ENCODE measurements around the gene HBG1.
"Not testable (repeated sequence)": the region's sequence is repeated elsewhere in the genome, so short reads cannot be mapped to it uniquely, and the experiment has no call there.

Gene HBG1

DNA sequence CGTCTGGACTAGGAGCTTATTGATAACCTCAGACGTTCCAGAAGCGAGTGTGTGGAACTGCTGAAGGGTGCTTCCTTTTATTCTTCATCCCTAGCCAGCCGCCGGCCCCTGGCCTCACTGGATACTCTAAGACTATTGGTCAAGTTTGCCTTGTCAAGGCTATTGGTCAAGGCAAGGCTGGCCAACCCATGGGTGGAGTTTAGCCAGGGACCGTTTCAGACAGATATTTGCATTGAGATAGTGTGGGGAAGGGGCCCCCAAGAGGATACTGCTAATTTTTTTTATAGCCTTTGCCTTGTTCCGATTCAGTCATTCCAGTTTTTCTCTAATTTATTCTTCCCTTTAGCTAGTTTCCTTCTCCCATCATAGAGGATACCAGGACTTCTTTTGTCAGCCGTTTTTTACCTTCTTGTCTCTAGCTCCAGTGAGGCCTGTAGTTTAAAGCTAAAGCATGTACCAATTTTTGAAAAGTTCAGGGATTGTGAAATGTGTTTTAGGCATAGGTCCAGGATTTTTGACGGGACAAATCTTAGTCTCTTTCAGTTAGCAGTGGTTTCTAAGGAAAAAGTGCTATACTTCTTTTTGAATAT is at the start of gene HBG1:
TSS of gene HBG1 (minus strand) at position 51 of the 590 bp plus-strand sequence. CDS start 53 bp downstream, outside the sequence.
- not testable (repeated sequence) for DNase-seq (ENCODE audit: low read depth, low spot score)

DNA sequence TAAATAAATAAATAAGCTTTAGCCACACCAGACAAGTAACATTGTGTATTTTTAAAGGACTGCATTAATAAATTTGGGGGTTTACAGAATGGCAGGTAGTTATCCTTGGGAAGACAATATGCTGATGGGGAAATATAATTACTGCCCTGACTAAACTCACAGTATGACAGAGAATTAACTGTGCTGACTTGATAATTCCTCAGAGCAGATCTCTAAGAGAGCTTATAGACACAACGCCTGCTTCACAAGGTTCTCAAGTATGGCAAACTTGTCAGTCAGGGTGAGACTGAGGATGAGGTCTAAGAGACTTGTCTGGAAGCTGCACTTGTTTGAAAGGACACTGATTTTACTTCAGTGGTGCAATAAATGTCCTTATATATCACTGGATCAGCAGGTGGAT is 48.8 kb upstream of the HBG1 start:
- DNase-seq (ENCODE audit: low read depth, low spot score): no peak

DNA sequence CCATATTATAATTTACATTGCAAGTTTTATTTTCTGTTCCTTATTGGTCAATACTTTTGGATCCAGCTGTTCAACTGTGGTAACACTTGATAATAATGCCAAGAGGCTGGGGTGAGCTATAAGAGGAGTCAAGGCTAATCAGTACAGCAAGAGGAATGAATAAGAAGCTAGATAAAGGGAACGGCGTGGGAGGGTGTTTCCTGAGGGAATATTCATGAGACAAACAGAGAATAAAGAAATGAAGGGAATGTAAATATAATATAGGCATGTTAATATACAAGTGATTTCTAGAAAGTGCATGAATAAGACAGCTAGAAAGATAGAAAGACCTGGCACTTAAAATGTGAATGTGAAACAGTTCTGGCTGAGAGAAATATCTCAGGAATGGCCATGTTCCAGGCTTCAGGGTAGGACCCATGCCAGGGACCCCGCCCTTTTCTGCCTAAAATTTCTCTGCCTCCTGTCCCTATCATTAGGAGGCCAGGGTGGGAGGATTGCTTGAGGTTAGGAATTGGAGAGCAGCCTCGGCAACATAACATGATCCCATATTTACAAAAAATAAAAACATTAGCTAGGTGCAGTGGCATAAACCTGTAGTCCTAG is 48.2 kb upstream of the HBG1 start:
- DNase-seq (ENCODE audit: low read depth, low spot score): no peak

DNA sequence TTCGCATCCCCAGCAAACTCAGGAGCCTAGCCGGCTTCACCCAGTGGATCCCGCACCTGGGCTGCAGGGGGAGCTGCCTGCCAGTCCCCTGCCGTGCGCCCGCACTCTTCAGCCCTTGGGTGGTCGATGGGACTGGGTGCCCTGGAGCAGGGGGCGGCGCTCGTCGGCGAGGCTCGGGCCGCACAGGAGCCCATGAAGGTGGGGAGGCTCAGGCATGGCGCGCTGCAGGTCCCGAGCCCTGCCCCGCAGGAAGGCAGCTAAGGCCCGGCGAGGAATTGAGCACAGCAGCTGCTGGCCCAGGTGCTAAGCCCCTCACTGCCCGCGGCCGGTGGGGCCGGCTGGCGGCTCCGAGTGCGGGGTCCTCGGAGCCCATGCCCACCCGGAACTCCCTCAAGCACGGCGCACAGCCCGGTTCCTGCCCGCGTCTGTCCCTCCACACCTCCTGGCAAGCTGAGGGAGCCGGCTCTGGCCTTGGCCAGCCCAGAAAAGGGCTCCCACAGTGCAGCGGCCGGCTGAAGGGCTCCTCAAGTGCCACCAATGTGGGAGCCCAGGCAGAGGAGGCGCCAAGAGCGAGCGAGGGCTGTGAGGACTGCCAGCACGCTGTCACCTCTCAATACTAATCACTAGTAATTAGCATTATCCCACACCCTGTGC is 44.8 kb upstream of the HBG1 start:
- not testable (repeated sequence) for DNase-seq (ENCODE audit: low read depth, low spot score)

DNA sequence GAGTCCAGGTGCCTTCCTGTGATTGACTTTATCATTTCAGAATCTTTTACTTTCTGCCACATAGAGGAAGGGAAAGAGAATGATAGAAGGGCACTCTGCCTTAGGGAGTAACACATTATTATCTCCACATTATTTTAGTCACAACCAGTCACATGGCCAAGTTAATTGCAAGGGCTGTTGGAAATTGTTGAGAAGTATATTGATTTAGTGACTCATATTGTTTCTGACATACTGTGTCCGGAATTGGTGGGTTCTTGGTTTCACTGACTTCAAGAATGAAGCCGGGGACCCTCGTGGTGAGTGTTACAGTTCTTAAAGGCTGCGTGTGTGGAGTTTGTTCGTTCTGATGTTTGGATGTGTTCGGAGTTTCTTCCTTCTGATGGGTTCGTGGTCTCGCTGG is 43.4 kb upstream of the HBG1 start:
- no peak for DNase-seq (ENCODE audit: low read depth, low spot score)

DNA sequence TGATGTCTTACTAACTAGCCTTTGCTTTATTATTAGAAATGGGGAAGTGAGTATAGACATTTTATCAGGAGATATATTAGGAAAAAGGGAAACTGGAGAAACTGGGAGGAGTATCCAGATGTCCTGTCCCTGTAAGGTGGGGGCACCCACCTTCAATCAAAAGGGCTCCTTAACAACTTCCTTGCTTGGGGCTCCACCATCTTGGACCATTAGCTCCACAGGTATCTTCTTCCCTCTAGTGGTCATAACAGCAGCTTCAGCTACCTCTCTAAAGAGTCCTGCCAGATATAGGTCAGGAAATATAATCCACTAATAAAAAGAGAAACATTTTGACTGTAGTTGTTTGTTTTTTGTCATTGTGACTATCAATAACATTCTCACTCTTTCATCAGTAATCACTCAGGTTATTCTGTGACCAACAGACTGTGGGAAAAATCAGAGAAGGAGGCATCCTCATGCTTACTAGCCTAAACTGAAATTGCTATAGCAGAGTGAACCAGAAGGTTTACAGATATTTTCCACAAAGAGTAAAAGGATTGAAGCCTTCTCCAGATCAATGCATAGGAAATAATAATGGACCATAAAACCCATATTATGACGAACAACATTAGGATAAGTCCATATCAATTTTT is 41.7 kb upstream of the HBG1 start:
- DNase-seq (ENCODE audit: low read depth, low spot score): peak; percentile 18

DNA sequence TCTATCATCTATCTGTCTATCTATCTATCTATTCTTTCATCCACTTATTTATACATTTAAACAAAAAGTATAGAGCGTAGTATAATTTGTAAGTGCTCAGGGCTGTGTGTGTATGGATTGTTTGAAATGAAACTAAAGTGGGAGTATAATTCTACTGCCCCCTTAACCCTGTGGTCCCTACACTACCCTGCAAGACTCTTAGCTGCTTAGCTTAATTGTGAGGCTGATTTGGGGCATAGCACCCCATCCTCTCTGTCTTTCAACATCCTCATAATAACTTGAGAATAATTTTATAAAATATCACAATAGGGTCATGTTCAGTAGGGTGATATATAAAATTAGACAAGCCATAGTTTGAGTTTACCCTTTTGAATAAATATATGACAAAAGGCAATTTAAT is 40.4 kb upstream of the HBG1 start:
- no peak for DNase-seq (ENCODE audit: low read depth, low spot score)

DNA sequence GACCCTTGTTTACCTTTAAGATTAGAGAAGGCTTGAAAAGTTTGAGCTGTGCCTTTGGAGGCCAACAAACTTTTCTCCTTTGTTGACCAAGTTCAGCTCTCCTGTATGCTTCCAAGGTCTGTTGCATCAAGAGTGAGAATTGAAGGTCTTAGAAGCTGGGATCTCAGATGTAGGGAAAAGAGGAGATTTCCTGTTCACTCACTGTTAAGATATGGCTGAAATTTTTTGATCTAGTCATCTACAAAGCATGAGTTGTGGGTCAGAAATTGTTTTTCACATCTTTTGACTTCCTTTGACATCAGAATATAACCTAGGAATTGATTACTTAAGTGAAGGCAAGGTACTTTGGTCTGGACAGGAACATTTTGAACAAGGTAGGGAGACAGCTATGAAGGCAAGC is 40.0 kb upstream of the HBG1 start:
- DNase-seq (ENCODE audit: low read depth, low spot score): no peak

DNA sequence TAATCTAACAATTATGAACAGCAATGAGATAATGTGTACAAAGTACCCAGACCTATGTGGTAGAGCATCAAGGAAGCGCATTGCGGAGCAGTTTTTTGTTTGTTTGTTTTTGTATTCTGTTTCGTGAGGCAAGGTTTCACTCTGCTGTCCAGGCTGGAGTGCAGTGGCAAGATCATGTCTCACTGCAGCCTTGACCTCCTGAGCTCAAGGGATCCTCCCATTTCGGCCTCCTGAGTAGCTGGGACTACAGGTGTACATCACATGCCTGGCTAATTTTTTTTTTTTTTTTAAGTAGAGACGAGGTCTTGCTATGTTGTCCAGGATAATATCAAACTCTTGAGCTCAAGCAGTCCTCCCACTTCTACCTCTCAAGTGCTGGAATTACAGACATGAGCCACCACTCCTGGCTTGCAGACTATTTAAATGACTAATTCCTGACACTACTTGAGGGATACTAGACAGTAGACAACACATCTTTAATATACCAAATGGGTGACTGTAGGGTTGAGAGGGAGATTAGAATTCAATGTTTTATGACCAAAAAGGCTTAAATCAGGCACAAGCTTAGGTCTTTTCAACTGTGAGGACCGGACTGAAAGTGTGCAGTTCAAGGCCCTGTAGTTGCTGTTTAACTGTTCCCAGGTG is 39.4 kb upstream of the HBG1 start:
- no peak for DNase-seq (ENCODE audit: low read depth, low spot score)

DNA sequence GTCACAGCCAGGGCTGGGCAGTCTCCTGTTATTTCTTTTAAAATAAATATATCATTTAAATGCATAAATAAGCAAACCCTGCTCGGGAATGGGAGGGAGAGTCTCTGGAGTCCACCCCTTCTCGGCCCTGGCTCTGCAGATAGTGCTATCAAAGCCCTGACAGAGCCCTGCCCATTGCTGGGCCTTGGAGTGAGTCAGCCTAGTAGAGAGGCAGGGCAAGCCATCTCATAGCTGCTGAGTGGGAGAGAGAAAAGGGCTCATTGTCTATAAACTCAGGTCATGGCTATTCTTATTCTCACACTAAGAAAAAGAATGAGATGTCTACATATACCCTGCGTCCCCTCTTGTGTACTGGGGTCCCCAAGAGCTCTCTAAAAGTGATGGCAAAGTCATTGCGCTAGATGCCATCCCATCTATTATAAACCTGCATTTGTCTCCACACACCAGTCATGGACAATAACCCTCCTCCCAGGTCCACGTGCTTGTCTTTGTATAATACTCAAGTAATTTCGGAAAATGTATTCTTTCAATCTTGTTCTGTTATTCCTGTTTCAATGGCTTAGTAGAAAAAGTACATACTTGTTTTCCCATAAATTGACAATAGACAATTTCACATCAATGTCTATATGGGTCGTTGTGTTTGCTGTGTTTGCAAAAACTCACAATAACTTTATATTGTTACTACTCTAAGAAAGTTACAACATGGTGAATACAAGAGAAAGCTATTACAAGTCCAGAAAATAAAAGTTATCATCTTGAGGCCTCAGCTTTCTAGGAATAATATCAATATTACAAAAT is 38.6 kb upstream of the HBG1 start:
- DNase-seq (ENCODE audit: low read depth, low spot score): no peak

DNA sequence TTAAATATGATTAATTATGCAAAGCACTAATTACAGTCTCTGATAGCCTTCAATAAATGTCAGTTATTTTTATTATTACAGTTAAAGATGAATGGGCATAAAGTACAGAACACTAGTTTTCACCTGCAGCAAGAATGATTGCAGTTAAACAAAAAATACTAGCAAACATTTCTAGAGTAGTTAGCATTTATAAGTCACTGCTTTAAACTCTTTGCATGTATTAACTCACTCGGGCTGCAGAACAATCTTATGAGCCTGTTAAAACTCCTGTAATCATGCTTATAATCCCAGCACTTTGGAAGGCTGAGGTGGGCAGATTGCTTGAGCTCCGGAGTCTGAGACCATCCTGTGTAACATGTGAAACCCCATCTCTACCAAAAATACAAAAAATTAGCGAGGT is 37.2 kb upstream of the HBG1 start:
- DNase-seq (ENCODE audit: low read depth, low spot score): no peak

DNA sequence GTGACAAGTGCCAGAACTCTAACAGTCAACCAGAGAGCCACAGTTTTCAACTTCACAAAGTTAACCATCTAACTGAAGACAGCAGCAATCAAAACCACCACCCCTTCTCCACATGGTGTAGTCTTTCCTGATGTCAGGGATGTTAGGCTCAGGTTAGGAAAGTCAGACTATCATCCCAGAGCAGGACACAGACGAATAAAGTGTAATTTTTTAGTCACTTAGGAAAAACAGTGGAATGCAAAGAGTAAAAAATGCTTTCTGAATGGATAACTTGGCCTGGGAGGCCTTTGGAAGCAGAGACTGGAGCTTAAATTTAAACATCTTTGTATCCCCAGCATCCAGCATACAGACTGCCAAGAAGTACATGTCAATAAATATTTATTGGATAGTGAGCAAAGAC is 36.7 kb upstream of the HBG1 start:
- no peak for DNase-seq (ENCODE audit: low read depth, low spot score)

DNA sequence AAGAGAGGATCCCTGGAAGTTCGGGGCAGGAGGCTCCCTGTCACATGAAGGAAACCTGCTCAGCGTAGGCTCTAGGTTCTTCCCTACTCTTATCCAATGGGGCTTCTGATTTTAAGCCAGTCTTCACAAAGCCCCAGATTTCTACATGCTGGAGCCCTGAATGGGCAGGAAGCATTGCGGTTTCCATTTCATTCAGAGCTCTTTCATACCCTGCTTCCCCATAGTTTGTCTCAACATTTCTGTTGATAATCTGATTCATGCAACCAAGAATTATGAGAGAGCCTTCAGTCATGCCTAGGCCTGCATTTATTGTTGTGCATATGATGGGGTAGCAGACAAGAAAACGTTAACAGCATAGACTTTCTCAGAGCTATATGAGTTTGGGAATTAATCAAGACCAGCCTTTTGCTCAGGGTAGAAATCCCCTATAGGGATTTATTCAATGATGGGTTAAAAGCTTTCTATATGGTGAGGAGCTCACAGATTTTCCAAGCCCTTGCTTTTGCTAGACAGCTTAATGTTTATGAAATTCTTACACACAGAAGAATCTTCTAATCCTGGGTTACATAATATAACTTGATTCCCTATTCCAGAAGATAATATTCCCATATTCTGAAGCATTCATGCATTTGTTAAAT is 36.2 kb upstream of the HBG1 start:
- DNase-seq (ENCODE audit: low read depth, low spot score): no peak

DNA sequence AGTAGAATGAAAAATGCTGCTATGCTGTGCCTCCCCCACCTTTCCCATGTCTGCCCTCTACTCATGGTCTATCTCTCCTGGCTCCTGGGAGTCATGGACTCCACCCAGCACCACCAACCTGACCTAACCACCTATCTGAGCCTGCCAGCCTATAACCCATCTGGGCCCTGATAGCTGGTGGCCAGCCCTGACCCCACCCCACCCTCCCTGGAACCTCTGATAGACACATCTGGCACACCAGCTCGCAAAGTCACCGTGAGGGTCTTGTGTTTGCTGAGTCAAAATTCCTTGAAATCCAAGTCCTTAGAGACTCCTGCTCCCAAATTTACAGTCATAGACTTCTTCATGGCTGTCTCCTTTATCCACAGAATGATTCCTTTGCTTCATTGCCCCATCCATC is 35.0 kb upstream of the HBG1 start:
- DNase-seq (ENCODE audit: low read depth, low spot score): no peak

DNA sequence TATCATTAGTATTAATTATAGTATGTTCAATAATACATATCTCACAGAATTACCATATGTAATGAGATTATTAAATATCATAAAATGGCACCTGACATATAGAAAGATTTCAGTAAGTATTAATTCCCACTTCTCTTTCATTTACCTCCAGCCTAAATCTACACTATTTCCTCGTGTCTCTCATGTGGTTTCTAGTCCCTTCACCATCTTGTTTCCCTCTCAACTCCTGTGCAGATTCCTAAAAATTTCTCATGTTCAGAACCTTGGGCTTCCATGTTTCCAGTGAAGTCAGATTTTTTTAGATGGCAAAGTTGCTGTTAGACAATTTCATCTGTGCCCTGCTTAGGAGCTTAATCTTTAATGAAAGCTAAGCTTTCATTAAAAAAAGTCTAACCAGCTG is 34.2 kb upstream of the HBG1 start:
- DNase-seq (ENCODE audit: low read depth, low spot score): no peak

DNA sequence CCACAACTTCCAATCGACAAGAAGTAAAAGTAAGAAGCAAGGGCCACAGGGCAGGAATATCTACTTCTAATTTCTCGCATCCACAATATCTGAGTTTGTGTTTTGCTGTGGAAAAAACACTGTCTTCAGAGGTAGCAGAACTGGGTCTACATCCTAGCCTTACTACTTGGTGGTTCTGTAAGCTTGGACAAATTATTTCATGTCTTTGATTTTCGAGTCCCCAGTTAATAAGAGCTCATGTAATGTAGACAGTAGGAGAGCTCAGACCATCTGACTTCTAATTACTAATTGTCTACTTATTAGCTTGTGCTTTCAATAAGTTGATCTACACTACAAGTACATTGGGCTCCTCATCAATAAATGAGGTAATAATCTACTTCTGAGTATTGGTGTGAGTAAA is 33.4 kb upstream of the HBG1 start:
- DNase-seq (ENCODE audit: low read depth, low spot score): no peak

DNA sequence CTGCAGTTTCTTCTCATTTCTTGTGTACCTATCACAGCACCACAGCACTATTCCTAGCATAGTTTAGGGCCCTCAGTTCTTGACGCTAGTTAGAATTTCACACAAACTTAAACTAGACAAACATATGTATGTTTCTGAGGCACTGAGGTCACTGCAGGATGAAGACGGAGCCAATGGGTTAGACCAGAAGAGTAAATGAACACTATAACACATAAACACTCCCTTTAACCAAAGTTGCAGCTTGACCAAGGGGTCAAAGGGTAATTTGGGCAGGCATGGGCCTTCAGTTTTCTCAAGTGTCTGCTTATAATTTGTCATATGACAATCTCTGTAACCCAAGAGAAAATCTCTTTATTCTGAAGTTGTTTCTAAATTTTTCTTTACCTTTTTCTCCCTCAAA is 33.0 kb upstream of the HBG1 start:
- DNase-seq (ENCODE audit: low read depth, low spot score): no peak

DNA sequence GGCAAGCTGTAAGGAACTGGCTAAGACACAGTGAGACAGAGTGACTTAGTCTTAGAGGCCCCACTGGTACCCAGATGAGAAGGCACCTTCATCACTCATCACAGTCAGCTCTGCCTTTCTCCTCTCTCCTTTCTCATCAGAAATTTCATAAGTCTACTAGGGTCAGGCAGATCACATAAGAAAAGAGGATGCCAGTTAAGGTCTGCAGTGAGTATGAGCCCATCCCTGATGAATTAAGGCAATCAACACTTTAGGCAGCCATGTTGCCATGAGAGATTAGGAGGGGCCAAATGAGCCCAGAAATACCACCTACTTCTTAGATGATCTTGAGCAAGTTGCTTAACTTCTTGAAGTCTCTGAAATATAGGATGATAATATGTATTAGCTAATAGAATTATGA is 31.9 kb upstream of the HBG1 start:
- DNase-seq (ENCODE audit: low read depth, low spot score): no peak

DNA sequence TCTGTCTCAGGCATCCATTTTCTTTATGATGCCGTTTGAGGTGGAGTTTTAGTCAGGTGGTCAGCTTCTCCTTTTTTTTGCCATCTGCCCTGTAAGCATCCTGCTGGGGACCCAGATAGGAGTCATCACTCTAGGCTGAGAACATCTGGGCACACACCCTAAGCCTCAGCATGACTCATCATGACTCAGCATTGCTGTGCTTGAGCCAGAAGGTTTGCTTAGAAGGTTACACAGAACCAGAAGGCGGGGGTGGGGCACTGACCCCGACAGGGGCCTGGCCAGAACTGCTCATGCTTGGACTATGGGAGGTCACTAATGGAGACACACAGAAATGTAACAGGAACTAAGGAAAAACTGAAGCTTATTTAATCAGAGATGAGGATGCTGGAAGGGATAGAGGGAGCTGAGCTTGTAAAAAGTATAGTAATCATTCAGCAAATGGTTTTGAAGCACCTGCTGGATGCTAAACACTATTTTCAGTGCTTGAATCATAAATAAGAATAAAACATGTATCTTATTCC is 31.0 kb upstream of the HBG1 start:
- DNase-seq (ENCODE audit: low read depth, low spot score): peak; percentile 90

DNA sequence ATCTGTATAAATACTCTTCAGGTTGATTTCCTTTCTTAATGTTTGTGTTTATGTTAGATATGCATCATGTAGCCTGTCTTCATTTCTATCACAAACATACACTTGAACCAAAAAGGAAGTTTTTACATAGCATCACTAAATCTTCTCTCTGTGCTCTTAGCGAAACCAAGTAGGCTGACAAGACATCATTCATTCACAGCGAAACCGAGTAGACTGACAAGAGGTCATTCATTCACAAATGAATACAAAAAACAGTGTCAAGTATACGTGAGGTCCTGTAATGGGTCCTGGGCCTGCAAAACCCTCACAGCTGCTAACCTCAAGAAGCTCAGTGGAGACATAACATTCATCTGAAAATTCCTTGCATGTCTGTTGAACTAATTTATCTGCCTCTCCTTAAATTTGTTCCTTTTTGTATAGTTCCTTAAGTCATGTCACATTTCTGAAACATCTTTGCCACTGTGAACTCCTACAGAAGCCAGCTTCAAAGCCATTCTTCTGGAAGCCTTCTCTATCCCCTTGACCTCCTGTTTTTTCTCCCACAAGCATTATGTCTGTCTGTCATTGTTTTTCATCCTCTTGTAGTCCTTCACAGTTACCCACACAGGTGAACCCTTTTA is 29.9 kb upstream of the HBG1 start:
- DNase-seq (ENCODE audit: low read depth, low spot score): no peak
